ENCODE measurements around the gene SPDYE16.
"Not testable (repeated sequence)": the region's sequence is repeated elsewhere in the genome, so short reads cannot be mapped to it uniquely, and the experiment has no call there.

Gene SPDYE16, protein sequence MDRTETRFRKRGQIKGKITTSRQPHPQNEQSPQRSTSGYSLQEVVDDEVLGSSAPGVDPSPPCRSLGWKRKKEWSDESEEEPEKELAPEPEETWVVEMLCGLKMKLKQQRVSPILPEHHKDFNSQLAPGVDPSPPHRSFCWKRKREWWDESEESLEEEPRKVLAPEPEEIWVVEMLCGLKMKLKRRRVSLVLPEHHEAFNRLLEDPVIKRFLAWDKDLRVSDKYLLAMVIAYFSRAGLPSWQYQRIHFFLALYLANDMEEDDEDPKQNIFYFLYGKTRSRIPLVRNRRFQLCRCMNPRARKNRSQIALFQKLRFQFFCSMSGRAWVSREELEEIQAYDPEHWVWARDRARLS
- 0 to 0.44 (median 0) reads per million in 17 experiments for total RNA-seq

DNA sequence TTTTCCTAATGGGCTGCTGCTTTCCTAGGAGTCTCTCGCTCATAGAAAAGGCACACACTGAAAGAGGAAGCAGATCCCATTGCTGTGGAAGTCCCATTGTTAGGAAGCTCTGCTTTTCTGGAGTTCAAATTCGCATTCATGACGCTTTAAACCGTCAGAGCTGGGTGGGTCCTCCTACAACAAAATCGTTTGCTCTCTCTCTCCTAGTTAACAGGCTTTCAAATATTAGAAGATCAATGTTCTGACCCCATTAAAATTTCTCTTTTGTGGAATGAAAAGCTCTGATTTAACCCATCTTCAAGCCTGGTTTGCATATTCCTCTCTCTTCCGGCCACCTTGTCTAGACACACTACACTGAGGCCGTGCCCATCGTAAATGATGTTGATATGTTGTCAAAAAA is at the start of gene SPDYE16:
Gene SPDYE16 (minus strand): TSS at position 101 of the 400 bp plus-strand sequence. CDS start 1,838 bp downstream, outside the sequence.
- not testable (repeated sequence) for DNase-seq

DNA sequence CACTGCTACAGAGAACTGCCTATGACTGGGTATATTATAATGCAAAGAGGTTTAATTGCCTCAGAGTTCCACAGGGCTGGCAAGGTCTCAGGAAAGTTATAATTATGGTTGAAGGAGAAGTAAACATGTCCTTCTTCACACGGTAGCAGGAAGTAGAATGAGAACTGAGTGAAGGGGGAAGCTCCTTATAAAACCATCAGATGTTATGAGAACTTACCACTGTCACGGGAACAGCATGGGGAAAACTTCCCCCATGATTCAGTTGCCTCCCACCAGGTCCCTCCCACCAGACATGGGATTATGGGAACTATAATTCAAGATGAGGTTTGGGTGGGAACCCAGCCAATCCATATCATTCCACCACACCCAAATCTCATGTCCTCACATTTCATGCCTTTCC is 49.6 kb upstream of the SPDYE16 start:
- peak; percentile 70 to 87 (median 77) for DNase-seq

DNA sequence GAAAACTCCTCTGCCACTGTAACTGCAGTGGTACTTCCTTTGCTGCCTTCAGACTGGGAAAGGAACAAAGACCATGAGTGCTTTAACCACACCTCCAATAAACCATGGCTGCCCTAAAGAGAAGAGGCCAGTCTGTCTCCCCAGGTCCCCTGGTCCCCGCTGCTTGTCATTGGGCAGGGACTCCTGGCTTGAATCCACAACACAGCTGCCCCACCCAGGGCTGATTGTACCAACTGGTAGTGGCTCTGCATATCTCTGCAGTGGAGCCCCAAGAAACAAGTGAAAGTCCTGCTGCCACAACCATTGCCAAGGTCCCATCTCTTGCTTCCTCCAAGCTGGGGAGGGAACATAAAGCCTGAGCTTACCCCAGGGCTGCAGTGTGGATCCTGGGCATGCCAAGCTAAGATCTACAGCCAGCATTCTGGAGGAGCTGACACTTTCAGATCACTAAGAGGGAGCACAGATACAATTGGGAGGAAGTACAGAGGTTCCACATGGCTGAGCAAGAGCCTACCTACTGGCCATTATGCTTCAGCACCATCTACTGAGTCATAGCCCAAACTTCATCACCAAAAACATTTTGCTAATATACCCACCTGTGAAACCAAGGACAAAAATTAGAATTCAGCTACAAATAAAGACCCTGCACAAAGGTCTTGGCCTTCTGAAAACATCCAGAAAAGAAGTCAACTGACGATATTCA is 48.7 kb upstream of the SPDYE16 start:
- not testable (repeated sequence) for DNase-seq

DNA sequence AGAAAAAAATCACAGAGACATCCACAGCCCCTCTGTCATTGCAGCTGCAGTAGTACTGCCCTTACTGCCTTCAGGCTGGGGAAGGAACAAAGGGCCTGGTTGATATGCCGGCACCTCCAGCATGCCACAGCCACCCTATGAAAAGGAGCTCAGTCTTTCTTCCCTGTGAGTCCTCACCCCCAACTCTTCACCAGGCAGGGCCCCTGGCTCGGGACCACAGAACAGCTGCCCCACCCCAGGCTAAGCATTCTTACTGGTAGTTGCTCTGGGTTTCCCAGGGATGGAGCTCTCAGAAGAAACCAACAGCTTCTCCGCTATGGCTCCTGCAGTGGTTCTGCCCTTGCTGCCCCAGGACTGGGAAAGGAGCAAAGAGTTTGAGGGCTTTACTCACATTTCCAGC is 47.9 kb upstream of the SPDYE16 start:
- not testable (repeated sequence) for DNase-seq

DNA sequence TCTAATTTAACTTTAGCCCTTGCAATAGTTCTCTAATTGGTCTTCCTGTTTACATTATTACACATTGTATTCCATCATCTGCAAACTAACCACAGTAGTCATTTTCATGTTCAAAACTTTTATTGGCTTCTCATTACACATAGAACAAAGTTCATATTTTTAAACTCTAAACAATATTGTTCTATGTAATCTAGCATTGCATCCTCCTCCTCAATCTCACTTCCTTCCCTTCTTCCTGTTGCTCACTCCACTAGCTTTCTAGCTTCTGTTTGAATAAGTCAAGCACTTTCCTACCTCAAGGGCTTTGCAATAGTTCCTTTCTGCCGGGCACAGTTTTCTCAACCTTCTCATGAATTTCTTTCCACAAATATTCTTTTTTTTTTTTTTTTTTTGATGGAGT is 45.5 kb upstream of the SPDYE16 start:
- not testable (repeated sequence) for DNase-seq

DNA sequence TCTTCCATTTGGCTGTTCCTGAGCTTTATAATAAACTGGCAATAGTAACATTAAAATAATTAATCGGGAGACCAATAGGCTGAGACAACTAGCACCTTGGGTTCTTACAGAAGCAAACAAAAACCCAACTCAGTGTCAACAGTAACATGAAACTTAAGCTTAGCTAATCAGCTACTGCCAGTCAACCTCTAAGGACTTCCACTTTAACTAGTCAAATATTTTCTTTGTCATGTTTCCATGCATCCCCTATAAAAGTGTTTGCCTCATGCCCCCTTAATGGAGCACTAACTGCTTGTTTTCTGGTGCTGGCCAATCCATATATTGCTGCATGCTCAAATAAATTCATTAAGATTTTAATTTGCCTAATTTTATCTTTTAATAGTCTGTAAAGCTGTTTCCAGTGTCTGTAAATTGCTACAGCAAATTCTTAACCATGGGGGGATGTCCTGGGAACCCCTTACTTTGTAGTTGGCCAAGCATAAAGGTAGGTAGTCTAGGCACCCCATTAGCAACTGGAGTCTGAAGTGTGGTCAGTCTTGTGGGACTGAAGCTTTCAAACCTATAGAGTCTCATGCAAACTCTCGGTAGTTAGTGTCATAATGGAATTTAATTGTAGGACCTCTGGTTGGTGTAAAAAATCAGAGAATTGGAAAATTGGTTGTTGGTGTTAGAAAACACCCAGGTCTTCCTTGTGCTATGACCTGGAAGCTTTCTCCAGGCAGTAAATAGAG is 43.7 kb upstream of the SPDYE16 start:
- not testable (repeated sequence) for DNase-seq

DNA sequence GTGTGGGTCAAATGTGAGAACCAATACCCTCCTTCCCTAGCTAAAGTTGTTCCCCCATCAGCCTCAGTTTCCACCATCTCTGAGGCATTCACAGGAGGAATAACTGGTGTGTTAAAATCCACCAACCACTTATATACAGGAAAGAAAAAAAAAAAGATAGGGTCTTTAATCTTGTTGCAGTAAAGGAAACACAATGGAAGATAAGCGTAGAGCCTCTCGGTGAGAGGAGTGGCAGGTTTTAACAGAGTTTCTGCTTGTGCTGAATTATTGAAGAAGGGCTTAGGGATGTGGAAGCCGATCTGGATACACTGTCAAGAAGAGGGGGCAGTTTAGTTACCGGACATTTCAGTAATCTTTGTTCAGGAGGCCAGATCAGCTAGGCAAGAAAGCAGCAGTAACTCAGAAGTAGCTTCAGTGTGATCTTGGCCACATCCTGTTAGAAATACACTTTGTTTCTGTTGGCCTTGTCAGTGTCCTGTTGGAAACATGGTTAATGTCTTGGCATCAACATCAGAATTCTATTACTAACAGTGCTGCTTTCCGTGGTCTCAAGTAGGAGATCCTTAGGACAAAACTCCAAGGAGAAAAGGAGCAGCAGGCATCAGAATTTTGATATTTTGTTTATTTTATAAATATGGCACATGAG is 40.7 kb upstream of the SPDYE16 start:
- DNase-seq: not testable (repeated sequence)

DNA sequence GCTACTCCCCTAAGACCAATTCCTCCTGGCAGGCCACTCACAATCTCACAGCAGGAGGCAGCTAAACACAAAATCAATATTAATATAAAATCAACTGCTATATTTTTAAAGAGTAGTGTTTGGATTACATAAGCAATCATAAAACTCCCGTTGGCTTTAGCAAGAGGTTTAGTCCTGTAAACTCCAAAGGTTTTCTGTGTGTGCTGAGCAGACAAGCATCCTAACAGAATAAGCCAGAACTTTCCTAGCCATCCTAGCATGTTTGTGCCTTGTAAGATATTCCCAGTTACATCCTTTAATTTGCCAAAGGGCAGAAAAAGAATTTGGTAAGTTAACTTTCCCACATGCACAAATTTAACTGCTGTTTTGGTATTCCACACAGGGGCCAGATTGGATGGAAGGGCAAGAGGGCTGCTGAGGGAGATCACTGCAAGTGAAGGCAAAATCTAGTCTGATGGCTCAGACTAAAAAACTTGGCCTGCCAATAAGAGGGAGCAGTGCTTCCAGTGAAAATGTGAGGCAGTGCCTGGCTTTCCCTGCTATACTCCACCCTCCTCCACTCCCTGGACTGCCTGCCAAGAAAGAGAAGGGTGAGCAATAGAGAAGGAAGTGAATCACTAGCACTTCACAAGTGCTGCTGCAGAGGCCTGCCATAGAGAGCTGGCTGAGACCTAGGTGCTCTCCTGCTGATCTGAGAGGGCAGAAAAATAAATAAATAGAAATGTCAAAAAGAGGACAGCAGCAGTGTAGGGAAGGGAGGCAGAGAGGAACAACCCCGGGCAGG is 39.9 kb upstream of the SPDYE16 start:
- peak; percentile 50 to 61 (median 60) for DNase-seq

DNA sequence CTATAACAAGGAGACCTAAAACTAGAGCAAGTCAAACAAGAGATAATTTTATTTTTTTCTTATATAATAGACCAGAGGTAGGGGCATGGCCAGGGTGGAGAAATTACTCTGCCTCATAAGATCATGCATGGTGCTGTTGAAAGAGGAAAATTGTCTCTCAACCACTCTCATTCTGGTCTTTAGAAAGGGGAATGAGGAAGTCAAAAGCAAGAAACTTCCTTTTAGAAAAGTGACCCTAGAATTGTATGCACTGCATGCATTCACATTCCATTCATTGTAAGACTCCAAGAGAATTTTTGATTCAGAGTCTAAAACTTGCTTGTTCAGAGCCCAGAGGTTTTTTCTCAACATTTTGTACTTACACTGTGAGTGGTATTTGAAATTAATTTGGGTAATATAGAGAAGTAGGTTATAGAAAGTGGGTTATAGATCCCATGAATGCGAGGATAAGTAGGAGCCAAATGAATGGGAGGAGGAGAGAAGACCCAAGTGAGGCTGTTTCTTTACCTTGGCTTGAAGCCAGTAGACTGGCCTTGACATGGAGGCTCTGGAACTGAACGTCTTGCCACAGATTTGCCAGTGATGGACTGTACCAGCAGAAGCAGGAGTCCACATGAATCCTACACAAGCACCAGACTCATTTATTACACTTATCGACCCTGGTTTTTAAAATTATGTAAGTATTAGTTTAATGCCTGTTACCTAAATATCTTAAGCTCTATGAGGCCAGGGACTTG is 33.0 kb upstream of the SPDYE16 start:
- DNase-seq: peak in 3 of 4 experiments; percentile 13 to 32 (median 28)

DNA sequence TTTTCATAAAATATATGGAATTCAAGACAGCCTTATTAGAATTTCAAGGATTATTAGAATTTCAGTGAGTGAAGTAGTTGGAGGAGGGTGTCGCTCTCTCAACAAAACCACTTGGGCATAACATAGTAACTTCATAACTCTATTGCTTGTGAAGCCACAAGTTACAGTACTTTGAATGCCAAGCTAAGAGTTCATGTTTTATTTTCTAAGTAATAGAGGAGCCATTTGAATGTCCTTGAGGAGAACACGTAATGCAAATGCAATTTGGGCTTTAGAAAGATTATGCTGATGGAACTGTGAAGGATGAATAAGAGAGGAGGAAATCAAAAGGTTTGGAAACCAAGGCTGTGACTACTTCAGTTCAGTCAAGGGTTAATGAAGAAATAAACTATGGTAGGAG is 32.3 kb upstream of the SPDYE16 start:
- DNase-seq: not testable (repeated sequence)

DNA sequence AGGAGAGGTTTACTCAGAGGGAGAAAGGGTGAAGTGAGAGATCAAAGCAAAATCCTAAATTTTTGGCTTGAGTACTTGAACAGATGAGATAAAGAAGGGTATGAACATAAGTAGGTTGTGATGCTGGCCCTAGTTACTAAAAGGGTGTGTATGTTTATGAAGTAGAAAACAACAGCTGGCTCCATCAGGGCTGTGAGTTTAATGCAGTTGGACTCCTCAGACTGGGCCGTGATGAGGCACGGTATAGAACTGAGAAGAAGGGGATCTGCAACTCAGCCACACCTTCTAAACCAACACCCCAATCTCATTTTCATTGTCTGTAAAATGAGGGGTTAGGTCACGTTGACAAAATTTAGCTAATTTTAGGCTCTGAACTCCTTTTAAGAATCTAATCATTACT is 29.2 kb upstream of the SPDYE16 start:
- not testable (repeated sequence) for DNase-seq

DNA sequence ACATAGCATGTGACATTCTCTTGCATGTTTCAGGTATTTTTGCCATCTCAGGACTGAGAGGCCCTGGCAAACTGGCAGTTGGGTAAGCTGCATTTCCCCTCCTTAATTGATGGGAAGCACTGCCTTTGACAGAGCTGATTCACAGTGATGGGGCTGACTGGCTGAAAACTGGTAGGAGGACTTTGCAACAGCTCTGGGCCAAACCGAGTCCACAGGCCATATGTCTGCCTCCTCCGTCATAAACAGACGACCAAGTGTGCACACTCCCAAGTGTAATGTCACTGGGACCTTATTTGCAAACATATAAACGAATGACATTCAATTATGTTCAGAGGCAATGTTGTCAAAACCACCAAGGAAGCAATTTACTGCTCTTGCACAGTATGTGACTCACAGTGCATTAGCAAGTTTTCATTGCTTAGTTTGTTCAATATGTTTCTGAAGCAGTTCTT is 27.3 kb upstream of the SPDYE16 start:
- peak in 3 of 4 experiments; percentile 5 to 11 (median 9) for DNase-seq

DNA sequence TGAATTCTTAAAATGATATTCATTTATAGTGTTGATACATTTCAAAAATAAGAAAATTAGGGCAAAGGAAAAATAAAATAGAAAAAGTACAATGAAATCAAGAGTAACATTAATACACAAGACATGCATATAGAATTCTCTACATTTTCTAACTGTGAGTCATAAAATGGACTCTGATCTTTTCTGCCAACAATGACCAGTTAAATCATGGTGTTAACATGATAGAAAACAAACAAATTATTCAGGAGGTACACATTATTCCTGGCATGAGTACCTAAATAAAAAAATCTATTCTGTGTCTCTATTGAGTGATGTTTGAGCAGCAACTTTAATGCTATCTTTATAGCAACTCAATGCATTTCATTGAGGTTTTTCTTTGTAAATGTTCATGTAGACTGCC is 25.6 kb upstream of the SPDYE16 start:
- DNase-seq: not testable (repeated sequence)

DNA sequence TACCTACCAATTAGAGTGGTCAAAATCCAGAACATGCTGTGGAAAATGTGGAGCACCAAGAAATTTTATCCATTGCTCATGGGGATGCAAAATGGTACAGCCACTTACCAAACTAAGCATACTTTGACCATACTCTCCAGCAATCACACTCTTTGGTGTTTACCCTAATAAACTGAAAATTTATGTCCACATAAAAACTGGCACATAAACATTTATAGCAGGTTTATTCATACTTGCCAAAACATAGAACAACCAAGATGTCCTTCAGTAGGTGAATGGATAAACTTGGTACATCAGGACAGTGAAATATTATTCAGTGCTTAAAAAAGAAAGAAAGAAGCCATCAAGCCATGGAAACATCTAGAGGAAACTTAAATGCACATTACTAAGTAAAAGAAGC is 24.7 kb upstream of the SPDYE16 start:
- not testable (repeated sequence) for DNase-seq

DNA sequence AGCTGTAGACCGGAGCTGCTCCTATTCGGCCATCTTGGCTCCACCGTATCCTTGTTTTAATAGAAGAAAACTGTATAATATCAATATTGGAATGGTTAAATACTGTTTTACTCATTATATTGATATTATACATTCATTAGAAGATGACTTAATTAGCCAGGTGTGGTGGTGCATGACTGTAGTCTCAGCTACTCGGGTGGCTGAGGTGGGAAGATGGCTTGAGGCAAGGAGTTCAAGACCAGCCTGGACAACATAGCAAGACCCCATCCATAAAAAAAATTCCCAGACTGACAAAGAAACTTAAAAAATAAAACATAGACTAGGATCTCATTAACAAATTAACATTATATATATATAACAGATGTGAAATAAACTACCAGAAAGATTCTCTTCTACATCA is 24.2 kb upstream of the SPDYE16 start:
- not testable (repeated sequence) for DNase-seq

DNA sequence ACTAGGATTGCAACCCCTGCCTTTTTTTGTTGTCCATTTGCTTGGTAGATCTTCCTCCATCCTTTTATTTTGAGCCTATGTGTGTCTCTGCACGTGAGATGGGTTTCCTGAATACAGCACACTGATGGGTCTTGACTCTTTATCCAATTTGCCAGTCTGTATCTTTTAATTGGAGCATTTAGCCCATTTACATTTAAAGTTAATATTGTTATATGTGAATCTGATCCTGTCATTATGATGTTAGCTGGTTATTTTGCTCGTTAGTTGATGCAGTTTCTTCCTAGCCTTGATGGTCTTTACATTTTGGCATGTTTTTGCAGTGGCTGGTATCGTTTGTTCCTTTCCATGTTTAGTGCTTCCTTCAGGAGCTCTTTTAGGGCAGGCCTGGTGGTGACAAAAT is 21.9 kb upstream of the SPDYE16 start:
- DNase-seq: not testable (repeated sequence)

DNA sequence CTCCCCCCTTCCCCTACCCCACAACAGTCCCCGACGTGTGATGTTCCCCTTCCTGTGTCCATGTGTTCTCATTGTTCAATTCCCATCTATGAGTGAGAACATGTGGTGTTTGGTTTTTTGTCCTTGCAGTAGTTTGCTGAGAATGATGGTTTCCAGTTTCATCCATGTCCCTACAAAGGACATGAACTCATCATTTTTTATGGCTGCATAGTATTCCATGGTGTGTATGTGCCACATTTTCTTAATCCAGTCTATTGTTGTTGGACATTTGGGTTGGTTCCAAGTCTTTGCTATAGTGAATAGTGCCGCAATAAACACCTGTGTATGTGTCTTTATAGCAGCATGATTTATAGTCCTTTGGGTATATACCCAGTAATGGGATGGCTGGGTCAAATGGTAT is 18.2 kb upstream of the SPDYE16 start:
- not testable (repeated sequence) for DNase-seq

DNA sequence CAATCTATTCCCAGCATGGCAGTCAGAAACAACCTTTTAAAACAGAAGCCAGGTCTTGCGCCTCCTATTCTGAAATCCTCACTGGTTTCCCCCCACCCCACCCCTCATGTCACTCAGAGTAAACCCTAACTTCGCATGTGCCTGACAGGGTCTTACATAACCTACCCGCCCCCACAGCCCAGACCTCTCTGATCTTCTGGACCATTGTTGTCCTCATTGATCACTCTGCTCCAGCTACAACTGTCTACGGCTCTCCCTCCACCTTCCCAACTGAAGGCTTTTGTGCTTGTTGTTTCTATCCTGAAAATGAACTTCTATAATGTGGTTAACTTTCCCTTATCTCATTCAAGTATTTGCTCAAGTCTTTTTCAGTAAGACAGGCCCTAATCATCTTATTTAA is 17.1 kb upstream of the SPDYE16 start:
- DNase-seq: not testable (repeated sequence)

DNA sequence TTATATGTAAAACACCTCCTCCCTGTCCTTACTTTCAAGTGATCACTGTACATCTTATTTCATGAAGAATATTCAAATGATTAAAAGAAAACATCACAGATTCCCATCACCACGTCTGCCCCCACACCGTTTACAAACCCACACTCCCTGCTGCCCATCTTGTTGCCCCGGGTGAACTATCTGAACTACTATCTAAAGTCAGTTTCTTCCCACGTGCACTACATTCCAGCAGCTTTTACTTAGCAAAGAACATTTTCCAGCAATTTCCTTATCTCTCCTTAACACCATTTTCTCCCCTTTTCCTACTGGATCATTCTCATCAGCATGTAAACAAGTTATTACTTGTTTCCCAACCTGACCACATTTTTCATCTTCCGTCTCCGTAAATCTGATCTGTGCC is 16.6 kb upstream of the SPDYE16 start:
- not testable (repeated sequence) for DNase-seq

DNA sequence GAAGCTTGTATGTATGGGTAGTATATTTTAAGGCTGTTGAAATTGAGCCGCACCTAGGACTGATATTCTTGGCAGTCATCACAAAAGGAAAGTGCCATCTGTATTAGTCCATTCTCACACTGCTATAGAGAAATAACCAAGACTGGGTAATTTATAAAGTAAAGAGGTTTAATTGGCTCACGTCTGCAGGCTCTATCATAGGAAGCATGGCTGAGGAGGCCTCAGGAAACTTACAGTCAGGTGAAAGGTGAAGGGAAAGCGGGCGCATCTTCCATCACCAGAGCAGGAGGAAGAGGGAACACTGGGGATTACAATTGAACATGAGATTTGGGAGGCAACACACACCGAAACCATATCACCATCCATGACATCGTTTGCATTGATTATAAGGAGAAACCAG is 8.9 kb upstream of the SPDYE16 start:
- DNase-seq: not testable (repeated sequence)

DNA sequence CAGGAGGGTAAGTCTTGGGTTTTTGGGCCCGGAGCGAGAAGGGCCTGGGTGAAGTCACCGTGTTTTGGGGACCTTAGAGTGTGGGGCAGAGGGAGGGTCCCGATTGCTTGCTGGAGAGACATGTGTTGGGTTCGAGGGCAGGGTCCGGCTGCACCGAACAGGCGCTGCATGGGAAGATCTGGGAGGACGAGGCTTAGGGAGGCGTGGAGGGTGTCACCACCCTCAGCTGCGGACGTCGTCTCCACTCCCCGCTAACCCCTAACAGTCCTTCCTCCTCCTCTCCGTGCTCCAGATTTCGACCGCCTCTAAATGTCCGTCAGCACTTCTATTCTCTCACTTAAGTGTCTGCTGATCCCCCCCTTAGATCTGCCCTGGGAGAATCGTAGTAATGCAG is 6.8 kb upstream of the SPDYE16 start:
- peak in 2 of 4 experiments; percentile 19 to 30 for DNase-seq
